Measurements from ENCODE around the gene AOPEP.

GRCh38 chr9:94760660-94761059 is 34.2 kb downstream of the AOPEP start:
- TF ChIP-seq, protein P1, sequence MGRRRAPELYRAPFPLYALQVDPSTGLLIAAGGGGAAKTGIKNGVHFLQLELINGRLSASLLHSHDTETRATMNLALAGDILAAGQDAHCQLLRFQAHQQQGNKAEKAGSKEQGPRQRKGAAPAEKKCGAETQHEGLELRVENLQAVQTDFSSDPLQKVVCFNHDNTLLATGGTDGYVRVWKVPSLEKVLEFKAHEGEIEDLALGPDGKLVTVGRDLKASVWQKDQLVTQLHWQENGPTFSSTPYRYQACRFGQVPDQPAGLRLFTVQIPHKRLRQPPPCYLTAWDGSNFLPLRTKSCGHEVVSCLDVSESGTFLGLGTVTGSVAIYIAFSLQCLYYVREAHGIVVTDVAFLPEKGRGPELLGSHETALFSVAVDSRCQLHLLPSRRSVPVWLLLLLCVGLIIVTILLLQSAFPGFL (CRISPR knock-in tag; IDR thresholded peaks at IDR 0.05; ENCODE audit: borderline replicate concordance) = no peak
- TF ChIP-seq, protein P2, sequence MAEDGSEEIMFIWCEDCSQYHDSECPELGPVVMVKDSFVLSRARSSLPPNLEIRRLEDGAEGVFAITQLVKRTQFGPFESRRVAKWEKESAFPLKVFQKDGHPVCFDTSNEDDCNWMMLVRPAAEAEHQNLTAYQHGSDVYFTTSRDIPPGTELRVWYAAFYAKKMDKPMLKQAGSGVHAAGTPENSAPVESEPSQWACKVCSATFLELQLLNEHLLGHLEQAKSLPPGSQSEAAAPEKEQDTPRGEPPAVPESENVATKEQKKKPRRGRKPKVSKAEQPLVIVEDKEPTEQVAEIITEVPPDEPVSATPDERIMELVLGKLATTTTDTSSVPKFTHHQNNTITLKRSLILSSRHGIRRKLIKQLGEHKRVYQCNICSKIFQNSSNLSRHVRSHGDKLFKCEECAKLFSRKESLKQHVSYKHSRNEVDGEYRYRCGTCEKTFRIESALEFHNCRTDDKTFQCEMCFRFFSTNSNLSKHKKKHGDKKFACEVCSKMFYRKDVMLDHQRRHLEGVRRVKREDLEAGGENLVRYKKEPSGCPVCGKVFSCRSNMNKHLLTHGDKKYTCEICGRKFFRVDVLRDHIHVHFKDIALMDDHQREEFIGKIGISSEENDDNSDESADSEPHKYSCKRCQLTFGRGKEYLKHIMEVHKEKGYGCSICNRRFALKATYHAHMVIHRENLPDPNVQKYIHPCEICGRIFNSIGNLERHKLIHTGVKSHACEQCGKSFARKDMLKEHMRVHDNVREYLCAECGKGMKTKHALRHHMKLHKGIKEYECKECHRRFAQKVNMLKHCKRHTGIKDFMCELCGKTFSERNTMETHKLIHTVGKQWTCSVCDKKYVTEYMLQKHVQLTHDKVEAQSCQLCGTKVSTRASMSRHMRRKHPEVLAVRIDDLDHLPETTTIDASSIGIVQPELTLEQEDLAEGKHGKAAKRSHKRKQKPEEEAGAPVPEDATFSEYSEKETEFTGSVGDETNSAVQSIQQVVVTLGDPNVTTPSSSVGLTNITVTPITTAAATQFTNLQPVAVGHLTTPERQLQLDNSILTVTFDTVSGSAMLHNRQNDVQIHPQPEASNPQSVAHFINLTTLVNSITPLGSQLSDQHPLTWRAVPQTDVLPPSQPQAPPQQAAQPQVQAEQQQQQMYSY (CRISPR knock-in tag; IDR thresholded peaks at IDR 0.05) = no peak
- no peak for TF ChIP-seq ATF3 (CRISPR knock-in tag; conservative IDR thresholded peaks at IDR 0.05)
- TF ChIP-seq, protein P3, sequence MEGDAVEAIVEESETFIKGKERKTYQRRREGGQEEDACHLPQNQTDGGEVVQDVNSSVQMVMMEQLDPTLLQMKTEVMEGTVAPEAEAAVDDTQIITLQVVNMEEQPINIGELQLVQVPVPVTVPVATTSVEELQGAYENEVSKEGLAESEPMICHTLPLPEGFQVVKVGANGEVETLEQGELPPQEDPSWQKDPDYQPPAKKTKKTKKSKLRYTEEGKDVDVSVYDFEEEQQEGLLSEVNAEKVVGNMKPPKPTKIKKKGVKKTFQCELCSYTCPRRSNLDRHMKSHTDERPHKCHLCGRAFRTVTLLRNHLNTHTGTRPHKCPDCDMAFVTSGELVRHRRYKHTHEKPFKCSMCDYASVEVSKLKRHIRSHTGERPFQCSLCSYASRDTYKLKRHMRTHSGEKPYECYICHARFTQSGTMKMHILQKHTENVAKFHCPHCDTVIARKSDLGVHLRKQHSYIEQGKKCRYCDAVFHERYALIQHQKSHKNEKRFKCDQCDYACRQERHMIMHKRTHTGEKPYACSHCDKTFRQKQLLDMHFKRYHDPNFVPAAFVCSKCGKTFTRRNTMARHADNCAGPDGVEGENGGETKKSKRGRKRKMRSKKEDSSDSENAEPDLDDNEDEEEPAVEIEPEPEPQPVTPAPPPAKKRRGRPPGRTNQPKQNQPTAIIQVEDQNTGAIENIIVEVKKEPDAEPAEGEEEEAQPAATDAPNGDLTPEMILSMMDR (IDR thresholded peaks at IDR 0.05) = no peak
- TF ChIP-seq, protein P4, sequence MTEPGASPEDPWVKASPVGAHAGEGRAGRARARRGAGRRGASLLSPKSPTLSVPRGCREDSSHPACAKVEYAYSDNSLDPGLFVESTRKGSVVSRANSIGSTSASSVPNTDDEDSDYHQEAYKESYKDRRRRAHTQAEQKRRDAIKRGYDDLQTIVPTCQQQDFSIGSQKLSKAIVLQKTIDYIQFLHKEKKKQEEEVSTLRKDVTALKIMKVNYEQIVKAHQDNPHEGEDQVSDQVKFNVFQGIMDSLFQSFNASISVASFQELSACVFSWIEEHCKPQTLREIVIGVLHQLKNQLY (CRISPR knock-in tag; IDR thresholded peaks at IDR 0.05) = no peak
- no peak for TF ChIP-seq NFYB (CRISPR knock-in tag; conservative IDR thresholded peaks at IDR 0.05; ENCODE audit: low read depth)
- TF ChIP-seq FOXJ3 (CRISPR knock-in tag; IDR thresholded peaks at IDR 0.05; ENCODE audit: borderline replicate concordance) = no peak
- TF ChIP-seq FOXK1 (CRISPR knock-in tag; IDR thresholded peaks at IDR 0.05) = no peak
- TF ChIP-seq ESRRA (CRISPR knock-in tag; IDR thresholded peaks at IDR 0.05; ENCODE audit: borderline replicate concordance) = no peak
- TF ChIP-seq, protein P5, sequence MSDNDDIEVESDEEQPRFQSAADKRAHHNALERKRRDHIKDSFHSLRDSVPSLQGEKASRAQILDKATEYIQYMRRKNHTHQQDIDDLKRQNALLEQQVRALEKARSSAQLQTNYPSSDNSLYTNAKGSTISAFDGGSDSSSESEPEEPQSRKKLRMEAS (CRISPR knock-in tag; IDR thresholded peaks at IDR 0.05) = no peak
- TF ChIP-seq IRF2 (CRISPR knock-in tag; IDR thresholded peaks at IDR 0.05; ENCODE audit: borderline replicate concordance, low read depth) = no peak
- no peak for TF ChIP-seq IRF1 (CRISPR knock-in tag; IDR thresholded peaks at IDR 0.05)
- TF ChIP-seq KAT7 (CRISPR knock-in tag; IDR thresholded peaks at IDR 0.05; ENCODE audit: borderline replicate concordance) = no peak
- no peak for TF ChIP-seq MXD4 (CRISPR knock-in tag; IDR thresholded peaks at IDR 0.05; ENCODE audit: borderline replicate concordance)

Data from WTC11 (cell line).